Endothelial cell of umbilical vein (primary cell): ENCODE data around the gene FRMD5. TPM values are rescaled to one million over a fixed set of nuclear protein-coding genes. Genes with fewer than 3 reads are reported as not detected.

Experiments
- BruUV-seq: library from RNA; stranded (reverse); fragments of 400-500 nt; replicated peaks from 2 replicates; lab custom pipeline; 2021; lab: Mats Ljungman, UMichigan
- CTCF ChIA-PET: fragments of 300-600, 350-600 bp; sonication (Branson Sonifier 250); formaldehyde crosslinking; loops from one replicate; lab custom pipeline; 2021; ENCODE audit warnings: antibody characterized with exemption, inconsistent platforms; lab: Charles Lee
- POLR2A ChIA-PET: fragments of 300-600, 350-600 bp; sonication (Branson Sonifier 250); formaldehyde crosslinking; loops from one replicate; lab custom pipeline; 2021; ENCODE audit warnings: antibody characterized with exemption, inconsistent platforms; lab: Charles Lee
- DNase-seq: peaks from one replicate; pipeline ENCODE4 v3.0.0-alpha.2; 2011; ENCODE audit warnings: low read depth, low spot score
- FAIRE-seq: peaks from 2 replicates; lab custom pipeline; 2011; peaks lifted over from hg19 to GRCh38; lab: Jason Lieb, UNC
- H2AFZ ChIP-seq: 2 replicates; pipeline ENCODE4 v1.6.0; 2012; ENCODE audit warnings: low read depth, low read length, control low read depth, inconsistent platforms
- H3K27ac ChIP-seq: 2 replicates; pipeline ENCODE4 v1.5.1; 2011; ENCODE audit warnings: low read depth, mild to moderate bottlenecking, control low read depth, low read length, moderate library complexity; ENCODE audit not compliant: insufficient read depth
- H3K27me3 ChIP-seq, 2 experiments: 2 replicates each; pipeline versions ENCODE4 v1.6.0 to v1.6.1; 2011; ENCODE audit warnings: low read length in 2 of 2, mixed read lengths in 1 of 2; ENCODE audit not compliant: control insufficient read depth in 2 of 2, insufficient read depth in 2 of 2
- H3K36me3 ChIP-seq, 2 experiments: 2 replicates in 1 of 2; 3 replicates in 1 of 2; pipeline ENCODE4 v1.5.1; 2011; ENCODE audit warnings: low read length in 2 of 2, mild to moderate bottlenecking in 1 of 2, moderate library complexity in 1 of 2; ENCODE audit not compliant: control insufficient read depth in 2 of 2, insufficient read depth in 2 of 2; ENCODE audit errors: extremely low read depth in 1 of 2
- H3K4me1 ChIP-seq: 3 replicates; pipeline ENCODE4 v1.5.1; 2011; ENCODE audit warnings: mild to moderate bottlenecking, low read length; ENCODE audit not compliant: control insufficient read depth, insufficient read depth; ENCODE audit errors: extremely low read depth
- H3K4me2 ChIP-seq: 2 replicates; pipeline ENCODE4 v1.6.1; 2011; ENCODE audit warnings: low read length, control low read depth, mixed read lengths; ENCODE audit not compliant: insufficient read depth
- H3K4me3 ChIP-seq, 3 experiments: fragments of 200-600 bp in 1 of 3; sonication (generic), shearing (Covaris generic) in 1 of 3; replicated peaks in 1 of 3; 2 replicates each; pipeline ENCODE4 v1.5.1; 2011 to 2016; ENCODE audit warnings: control low read depth in 3 of 3, low read length in 3 of 3, mild to moderate bottlenecking in 2 of 3, inconsistent platforms in 1 of 3, low read depth in 1 of 3, moderate library complexity in 1 of 3; ENCODE audit not compliant: insufficient read depth in 1 of 3
- H3K79me2 ChIP-seq: 2 replicates; pipeline ENCODE4 v1.6.0; 2012; ENCODE audit warnings: low read length, inconsistent platforms; ENCODE audit not compliant: control insufficient read depth, insufficient read depth
- H3K9ac ChIP-seq: replicated peaks from 2 replicates; pipeline ENCODE3; 2011; ENCODE audit warnings: low read length, control low read depth; ENCODE audit not compliant: insufficient read depth; ENCODE audit errors: extremely low read depth
- H3K9me1 ChIP-seq: replicated peaks from 3 replicates; pipeline ENCODE4 v1.6.0; 2011; ENCODE audit warnings: mild to moderate bottlenecking, low read length; ENCODE audit not compliant: control insufficient read depth, insufficient read depth; ENCODE audit errors: extremely low read depth
- H3K9me3 ChIP-seq: replicated peaks from 2 replicates; pipeline ENCODE4 v1.5.1; 2012; ENCODE audit warnings: low read length, inconsistent platforms; ENCODE audit not compliant: control insufficient read depth, insufficient read depth
- H4K20me1 ChIP-seq: replicated peaks from 2 replicates; pipeline ENCODE3; 2011; ENCODE audit warnings: mild to moderate bottlenecking, low read length; ENCODE audit not compliant: control insufficient read depth, insufficient read depth; ENCODE audit errors: extremely low read depth
- CTCF ChIP-seq, 2 donors: IDR thresholded peaks; 1 replicate in 1 of 2; 2 replicates in 1 of 2; pipeline ENCODE4 v1.5.1; 2011; ENCODE audit warnings: low read length in 2 of 2, mild to moderate bottlenecking in 2 of 2, moderate library complexity in 2 of 2, control low read depth in 1 of 2, inconsistent platforms in 1 of 2, low read depth in 1 of 2; ENCODE audit not compliant: insufficient read depth in 1 of 2; ENCODE audit errors: extremely low read depth in 1 of 2
- EZH2 ChIP-seq: IDR thresholded peaks from 2 replicates; pipeline ENCODE4 v1.6.1; 2012; ENCODE audit warnings: borderline replicate concordance, low read depth, mild to moderate bottlenecking, moderate library complexity, low read length, inconsistent platforms; ENCODE audit not compliant: severe bottlenecking
- FOS ChIP-seq: IDR thresholded peaks from 2 replicates; pipeline ENCODE4 v1.6.1; 2011; ENCODE audit warnings: mild to moderate bottlenecking, low read length, moderate library complexity, borderline replicate concordance; ENCODE audit not compliant: insufficient read depth
- GATA2 ChIP-seq: IDR thresholded peaks from 2 replicates; pipeline ENCODE4 v1.7.0; 2011; ENCODE audit warnings: low read depth, mild to moderate bottlenecking, moderate library complexity, mixed read lengths, low read length; ENCODE audit not compliant: insufficient read length, insufficient read depth
- JUN ChIP-seq: IDR thresholded peaks from 2 replicates; pipeline ENCODE4 v1.6.1; 2011; ENCODE audit warnings: borderline replicate concordance, low read depth; ENCODE audit not compliant: insufficient read length, insufficient read depth
- MAX ChIP-seq: IDR thresholded peaks from 2 replicates; pipeline ENCODE4 v1.6.1; 2011; ENCODE audit not compliant: insufficient read depth, insufficient read length
- MYC ChIP-seq: IDR thresholded peaks from one replicate; pipeline ENCODE4 v1.6.1; 2011; ENCODE audit warnings: mild to moderate bottlenecking, low read depth, low read length
- POLR2A ChIP-seq: IDR thresholded peaks from 2 replicates; pipeline ENCODE4 v1.6.1; 2012; ENCODE audit warnings: low read depth, mild to moderate bottlenecking, control low read depth, low read length
- POLR2AphosphoS5 ChIP-seq: IDR thresholded peaks from 2 replicates; pipeline ENCODE4 v1.6.1; 2012; ENCODE audit warnings: low read depth, mild to moderate bottlenecking, control low read depth, low read length, moderate library complexity; ENCODE audit not compliant: insufficient read depth
- dilution Hi-C: fragments of 300-500 bp; cut with MboI; formaldehyde crosslinking; loops from one replicate; pipeline ENCODE4 v1.15.0; 2019; ENCODE audit warnings: low sequenced_read_pairs; ENCODE audit not compliant: extremely low pct_ligation_motif_present
- intact Hi-C: fragments of 100-400 bp; cut with micrococcal nuclease; formaldehyde crosslinking; loops from one replicate; pipeline ENCODE4 v1.10.0; 2022
- polyA plus RNA-seq, 4 experiments: library from polyadenylated mRNA; depleted of rRNA in 3 of 4; stranded (reverse) in 3 of 4; unstranded in 1 of 4; fragments of >200 nt; gene quantifications; 2 replicates each; pipeline versions ENCODE4 v1.2.1 to v1.2.3, GENCODE V29; 2011 to 2012; ENCODE audit warnings: missing spikeins in 1 of 4
- total RNA-seq: library from RNA; stranded (reverse); gene quantifications from 2 replicates; pipeline ENCODE4 v1.2.3, GENCODE V29; 2021

The FRMD5 gene
- total and polyA plus RNA-seq, 2 donors (not counting 3 experiments of a cell fraction or from before 2014, with no cell fraction given): 16.7 to 20.2 TPM

GRCh38 chr15:43941071-43941470 is 254.0 kb downstream of the FRMD5 start:
- Histone ChIP-seq H3K36me3 (no peaks in the 10 kb centered on the region), H3K4me1 (no peaks in the 10 kb centered on the region), H3K4me2 (no peak overlapping the region), H3K9me1 (no peaks in the 10 kb centered on the region), H3K9ac (no peak overlapping the region), H3K79me2 (no peaks in the 10 kb centered on the region), H4K20me1 (no peaks in the 10 kb centered on the region), H2AFZ (no peak overlapping the region), H3K4me3 (no peak overlapping the region), H3K9me3 (no peaks in the 10 kb centered on the region), H3K27me3 (no peaks in the 10 kb centered on the region), H3K27ac (no peak overlapping the region)
- POLR2A ChIA-PET: no interaction called here
- dilution Hi-C loops: no loop called here
- TF ChIP-seq EZH2 (no peak), GATA2 (no peak), CTCF (IDR thresholded peaks at IDR 0.05; ENCODE audit: extremely low read depth in 1 of 2, insufficient read depth in 1 of 2, low read depth in 1 of 2, low read length in 2 of 2) (no peak), JUN (no peak), MYC (no peak), FOS (no peak), POLR2AphosphoS5 (no peak), MAX (no peak), POLR2A (no peak)
- no peak for FAIRE-seq
- no peak for DNase-seq
- CTCF ChIA-PET: interaction anchor here (0.8 to 6.5 kb wide), 7 partner anchors 8 to 279 kb away, joined by 3 to 75 read pairs (median 6); no protein-coding TSS in a partner anchor
- intact Hi-C loops: no loop called here
- BruUV-seq: no TSS peak
